Smooth muscle cell (in vitro differentiated cells): ENCODE measurements around the gene PIM3. TPM values are rescaled to one million over a fixed set of nuclear protein-coding genes. Genes with fewer than 3 reads are reported as not detected.

ENCODE experiments used
- DNase-seq: peaks from one replicate; lab custom pipeline; 2025; ENCODE audit not compliant: unreplicated experiment; lab: John Stamatoyannopoulos, UW
- H2AFZ ChIP-seq: fragments of 200-600 bp; sonication (generic); 2 replicates; pipeline ENCODE4 v1.6.0; 2016; ENCODE audit warnings: antibody characterized with exemption, low read depth, mild to moderate bottlenecking
- H3F3A ChIP-seq: fragments of 200-600 bp; sonication (generic); 2 replicates; pipeline ENCODE4 v1.6.0; 2017; ENCODE audit warnings: antibody characterized with exemption, low read depth
- H3K27ac ChIP-seq: fragments of 200-600 bp; sonication (generic); 2 replicates; pipeline ENCODE4 v1.5.1; 2016; ENCODE audit warnings: low read depth, mild to moderate bottlenecking
- H3K27me3 ChIP-seq: fragments of 200-600 bp; sonication (generic); 2 replicates; pipeline ENCODE4 v1.6.1; 2016; ENCODE audit warnings: low read depth, mild to moderate bottlenecking
- H3K36me3 ChIP-seq: fragments of 200-600 bp; sonication (generic); 2 replicates; pipeline ENCODE4 v1.5.1; 2016; ENCODE audit warnings: low read depth
- H3K4me1 ChIP-seq: fragments of 200-600 bp; sonication (generic); 2 replicates; pipeline ENCODE4 v1.5.1; 2016; ENCODE audit warnings: low read depth
- H3K4me2 ChIP-seq: fragments of 200-600 bp; sonication (generic); 2 replicates; pipeline ENCODE4 v1.6.0; 2016; ENCODE audit warnings: mild to moderate bottlenecking
- H3K4me3 ChIP-seq: fragments of 200-600 bp; sonication (generic); 2 replicates; pipeline ENCODE4 v1.5.1; 2016; ENCODE audit warnings: mild to moderate bottlenecking
- H3K79me2 ChIP-seq: fragments of 200-600 bp; sonication (generic); 2 replicates; pipeline ENCODE4 v1.6.0; 2016; ENCODE audit warnings: low read depth, mild to moderate bottlenecking
- H3K9ac ChIP-seq: fragments of 200-600 bp; sonication (generic); 2 replicates; pipeline ENCODE4 v1.6.0; 2016; ENCODE audit warnings: low read depth
- H3K9me3 ChIP-seq: fragments of 200-600 bp; sonication (generic); replicated peaks from 2 replicates; pipeline ENCODE4 v1.5.1; 2016; ENCODE audit warnings: low read depth
- H4K20me1 ChIP-seq: fragments of 200-600 bp; sonication (generic); 2 replicates; pipeline ENCODE4 v1.6.0; 2016; ENCODE audit warnings: low read depth
- WGBS: methylation state at CpG from one replicate; pipeline ENCODE4 v1.1.7; 2016; ENCODE audit warnings: low lambda C conversion rate; 5-methylcytosine and 5-hydroxymethylcytosine counted together
- polyA plus RNA-seq: library from polyadenylated mRNA; unstranded; fragments of >200 nt; fragmentation: Nextera tagmentation; extraction: Ambion mirVana; gene quantifications from 2 replicates; pipeline ENCODE4 v1.2.1, GENCODE V29; 2016
- total RNA-seq: library from RNA; depleted of rRNA; stranded (reverse); fragments of >200 nt; gene quantifications from 2 replicates; pipeline ENCODE4 v1.2.3, GENCODE V29; 2014
- TF ChIP-seq, protein P1 (sequence below): fragments of 200-600 bp; sonication (generic); IDR thresholded peaks from 2 replicates; pipeline ENCODE4 v1.5.1; 2017; ENCODE audit warnings: borderline replicate concordance, mild to moderate bottlenecking, antibody characterized with exemption; ENCODE audit not compliant: insufficient read depth, poor library complexity, severe bottlenecking

PIM3 gene
- total and polyA plus RNA-seq, 2 experiments from 2014 or later, result 19.1 to 43.3 TPM

DNA sequence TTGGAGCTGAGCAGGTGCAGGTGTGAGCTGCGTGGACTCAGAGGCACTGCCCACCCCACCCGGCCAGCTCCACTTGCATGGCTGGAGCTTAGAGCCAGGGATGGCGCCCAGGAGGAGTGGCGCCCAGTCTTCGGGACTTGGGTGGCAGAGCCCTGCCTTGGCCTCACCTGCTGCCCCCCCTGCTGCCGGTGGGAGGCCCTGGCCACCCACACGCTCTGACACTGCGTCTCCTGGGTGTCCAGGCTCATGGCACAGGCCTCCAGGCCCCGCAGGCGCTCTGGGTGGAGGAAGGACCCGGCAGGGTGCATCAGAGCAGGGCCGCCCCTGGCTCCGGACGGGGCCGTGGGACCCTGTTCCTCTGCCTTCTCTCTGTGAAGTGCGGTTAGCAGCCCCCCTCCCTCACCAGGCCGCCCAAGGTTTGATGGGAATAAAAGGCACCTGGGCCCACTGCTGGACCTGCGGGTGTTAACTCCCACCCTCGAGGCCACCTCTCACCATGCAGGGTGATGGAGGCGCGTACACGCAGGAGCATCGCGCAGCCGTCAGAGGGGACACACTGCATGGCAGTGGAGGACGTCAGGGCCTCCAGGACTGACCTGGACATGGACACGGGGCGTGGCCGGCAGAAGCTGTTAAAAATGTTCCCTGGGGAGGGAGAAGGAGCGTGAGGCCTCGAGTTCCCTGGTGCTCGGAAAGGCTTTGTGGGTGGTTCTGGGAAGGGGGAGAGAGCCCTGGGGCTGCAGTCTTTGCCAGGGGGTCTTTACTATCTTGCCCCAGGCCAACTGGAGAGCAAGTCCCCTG lies 40.2 kb downstream of the PIM3 start:
- 92% methylated on average over 30 of the region's 32 CpGs for WGBS
- Histone ChIP-seq H3K9ac (no peak overlapping the region), H3F3A (no peaks in the 10 kb centered on the region), H3K4me3 (no peak overlapping the region), H3K36me3 (no peaks in the 10 kb centered on the region), H3K79me2 (no peaks in the 10 kb centered on the region), H3K27ac (no peak overlapping the region), H3K4me1 (peaks cover 3% of the 10 kb centered on the region), H3K9me3 (no peaks in the 10 kb centered on the region), H3K27me3 (peaks cover 7% of the 10 kb centered on the region), H2AFZ (no peak overlapping the region), H3K4me2 (no peak overlapping the region), H4K20me1 (no peaks in the 10 kb centered on the region)
- TF ChIP-seq, protein P1, sequence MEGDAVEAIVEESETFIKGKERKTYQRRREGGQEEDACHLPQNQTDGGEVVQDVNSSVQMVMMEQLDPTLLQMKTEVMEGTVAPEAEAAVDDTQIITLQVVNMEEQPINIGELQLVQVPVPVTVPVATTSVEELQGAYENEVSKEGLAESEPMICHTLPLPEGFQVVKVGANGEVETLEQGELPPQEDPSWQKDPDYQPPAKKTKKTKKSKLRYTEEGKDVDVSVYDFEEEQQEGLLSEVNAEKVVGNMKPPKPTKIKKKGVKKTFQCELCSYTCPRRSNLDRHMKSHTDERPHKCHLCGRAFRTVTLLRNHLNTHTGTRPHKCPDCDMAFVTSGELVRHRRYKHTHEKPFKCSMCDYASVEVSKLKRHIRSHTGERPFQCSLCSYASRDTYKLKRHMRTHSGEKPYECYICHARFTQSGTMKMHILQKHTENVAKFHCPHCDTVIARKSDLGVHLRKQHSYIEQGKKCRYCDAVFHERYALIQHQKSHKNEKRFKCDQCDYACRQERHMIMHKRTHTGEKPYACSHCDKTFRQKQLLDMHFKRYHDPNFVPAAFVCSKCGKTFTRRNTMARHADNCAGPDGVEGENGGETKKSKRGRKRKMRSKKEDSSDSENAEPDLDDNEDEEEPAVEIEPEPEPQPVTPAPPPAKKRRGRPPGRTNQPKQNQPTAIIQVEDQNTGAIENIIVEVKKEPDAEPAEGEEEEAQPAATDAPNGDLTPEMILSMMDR, result no peak
- DNase-seq, result no peak

DNA sequence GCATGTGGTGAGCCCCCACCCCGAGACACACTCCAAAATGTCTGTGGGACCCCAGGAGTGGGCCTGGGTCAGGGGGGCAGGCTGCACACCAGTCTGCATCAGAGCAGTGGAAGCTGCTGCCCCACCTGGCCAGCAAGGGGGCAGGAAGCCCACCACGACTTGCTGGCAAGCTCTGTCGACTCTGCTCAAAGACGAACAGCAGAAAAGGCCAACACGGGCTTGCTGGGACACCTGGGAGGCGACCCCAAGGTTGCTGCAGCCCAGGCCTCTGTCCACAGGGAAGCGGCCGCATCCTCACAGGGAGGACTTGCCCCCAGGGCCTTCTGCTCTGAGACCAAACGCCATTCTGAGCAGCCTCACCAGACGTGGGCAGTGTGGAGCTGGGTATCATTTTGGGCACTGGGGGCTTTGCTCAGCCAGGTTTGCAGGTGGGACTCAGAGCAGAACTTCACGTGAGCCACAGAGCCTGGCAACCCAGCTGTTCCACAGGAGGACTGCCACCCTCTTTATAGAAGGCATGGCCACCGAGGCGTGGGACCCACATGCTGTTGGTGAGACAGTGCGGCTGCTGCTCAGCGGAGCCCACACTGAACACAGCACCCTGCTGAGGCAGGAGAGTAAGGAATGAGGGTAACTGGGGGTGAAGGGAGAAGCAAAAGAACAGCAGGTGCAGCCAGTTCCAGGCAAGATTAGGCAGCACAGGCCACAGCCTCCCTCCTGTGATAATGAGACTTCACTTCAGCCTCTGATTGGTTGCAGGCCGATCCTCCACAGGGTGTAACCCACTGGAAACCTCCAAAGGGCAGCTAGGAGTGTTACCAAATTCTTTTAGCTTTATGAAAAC lies 41.0 kb downstream of the PIM3 start:
- no peak for DNase-seq
- Histone ChIP-seq H3K4me3 (no peak overlapping the region), H3F3A (no peaks in the 10 kb centered on the region), H3K4me2 (no peak overlapping the region), H3K79me2 (no peaks in the 10 kb centered on the region), H3K27ac (no peak overlapping the region), H3K36me3 (no peaks in the 10 kb centered on the region), H3K4me1 (peaks cover 3% of the 10 kb centered on the region), H3K9ac (no peak overlapping the region), H4K20me1 (no peaks in the 10 kb centered on the region), H2AFZ (no peak overlapping the region), H3K9me3 (no peaks in the 10 kb centered on the region), H3K27me3 (peaks cover 7% of the 10 kb centered on the region)
- 86% methylated on average over 16 of the region's 16 CpGs for WGBS
- TF ChIP-seq, protein P1, result no peak

DNA sequence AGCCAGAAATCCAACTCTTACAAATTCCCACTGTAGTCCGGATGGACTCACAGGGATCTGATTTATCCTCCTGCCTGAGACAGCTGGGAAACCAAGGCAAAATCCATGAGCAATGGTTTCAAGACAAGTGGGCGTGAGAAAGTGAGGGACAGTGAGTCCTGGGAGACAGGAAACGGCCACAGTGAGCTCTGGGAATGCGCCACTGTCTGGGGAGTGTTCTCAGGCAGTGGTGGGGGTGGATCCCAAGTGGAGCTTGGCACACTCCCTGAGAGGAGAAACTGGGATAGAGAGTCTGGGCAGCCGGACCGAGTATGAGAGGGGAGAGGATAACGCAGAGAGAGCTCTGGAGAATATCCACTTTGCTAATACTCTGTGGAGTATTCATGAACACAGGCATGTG lies 42.2 kb downstream of the PIM3 start:
- DNase-seq, result no peak

More for the DNA sequence above, 42.2 kb downstream of the PIM3 start:
- H3K9me3 ChIP-seq, result no peaks in the 10 kb centered on the region
- no peaks in the 10 kb centered on the region for H3K79me2 ChIP-seq
- no peak overlapping the region for H3K4me3 ChIP-seq
- WGBS, result 38% methylated on average over 7 of the region's 7 CpGs
- peaks cover 7% of the 10 kb centered on the region for H3K27me3 ChIP-seq
- H3F3A ChIP-seq, result no peaks in the 10 kb centered on the region
- H2AFZ ChIP-seq, result no peak overlapping the region
- TF ChIP-seq, protein P1, result no peak
- no peak overlapping the region for H3K27ac ChIP-seq
- H4K20me1 ChIP-seq, result no peaks in the 10 kb centered on the region
- no peak overlapping the region for H3K9ac ChIP-seq
- H3K36me3 ChIP-seq, result no peaks in the 10 kb centered on the region
- H3K4me2 ChIP-seq, result no peak overlapping the region
- H3K4me1 ChIP-seq, result peaks cover 3% of the 10 kb centered on the region
